CD4-positive, alpha-beta memory T cell (primary cell): ENCODE results near the gene CCDC106. TPM values are rescaled to one million over a fixed set of nuclear protein-coding genes. Genes with fewer than 3 reads are reported as not detected.

Experiments used
- CTCF ChIA-PET: fragments of 350-600 bp; sonication (Branson Sonifier 250); formaldehyde crosslinking; loops from one replicate; lab custom pipeline; 2021; ENCODE audit warnings: inconsistent platforms; ENCODE audit not compliant: partially characterized antibody; lab: Charles Lee
- POLR2A ChIA-PET: fragments of 350-600 bp; sonication (Branson Sonifier 250); formaldehyde crosslinking; loops from one replicate; lab custom pipeline; 2021; ENCODE audit not compliant: partially characterized antibody; lab: Charles Lee
- DNase-seq, 5 donors: peaks; one replicate each; pipeline versions ENCODE4 v3.0.0 to v3.0.0-alpha.2; 2020 to 2022; ENCODE audit warnings: mixed read lengths in 1 of 5
- H3K27ac ChIP-seq: one replicate; pipeline ENCODE4 v1.7.0; 2013; ENCODE audit warnings: low read depth, low read length
- H3K27me3 ChIP-seq: 2 replicates; pipeline ENCODE4 v1.7.0; 2013; ENCODE audit warnings: mild to moderate bottlenecking, low read length, moderate library complexity; ENCODE audit not compliant: insufficient read depth
- H3K36me3 ChIP-seq: 2 replicates; pipeline ENCODE4 v1.7.0; 2013; ENCODE audit warnings: mild to moderate bottlenecking, low read length, moderate library complexity; ENCODE audit not compliant: insufficient read depth
- H3K4me1 ChIP-seq: 2 replicates; pipeline ENCODE4 v1.7.0; 2013; ENCODE audit warnings: mild to moderate bottlenecking, low read length, moderate library complexity; ENCODE audit not compliant: insufficient read depth
- H3K4me3 ChIP-seq, 2 donors: one replicate each; pipeline ENCODE4 v1.7.0; 2013; ENCODE audit warnings: low read length in 2 of 2, mild to moderate bottlenecking in 1 of 2
- H3K9me3 ChIP-seq, 2 donors: one replicate each; pipeline ENCODE4 v1.7.0; 2013; ENCODE audit warnings: low read length in 2 of 2, control low read depth in 1 of 2; ENCODE audit not compliant: control insufficient read depth in 1 of 2
- H3K27ac Mint-ChIP-seq, 7 donors: one replicate each; pipeline ENCODE4 v1.8.0; 2020 to 2021; ENCODE audit warnings: mixed read lengths in 7 of 7, mild to moderate bottlenecking in 6 of 7, inconsistent platforms in 3 of 7, moderate library complexity in 3 of 7
- H3K27me3 Mint-ChIP-seq, 2 donors: one replicate each; pipeline ENCODE4 v1.8.0; 2020 to 2021; ENCODE audit warnings: mixed read lengths in 2 of 2
- H3K36me3 Mint-ChIP-seq, 2 donors: one replicate each; pipeline ENCODE4 v1.8.0; 2020 to 2021; ENCODE audit warnings: mixed read lengths in 2 of 2, inconsistent platforms in 1 of 2, mild to moderate bottlenecking in 1 of 2
- H3K4me1 Mint-ChIP-seq, 4 donors: one replicate each; pipeline ENCODE4 v1.8.0; 2020 to 2021; ENCODE audit warnings: mixed read lengths in 4 of 4, mild to moderate bottlenecking in 1 of 4
- H3K4me3 Mint-ChIP-seq, 8 donors: one replicate each; pipeline ENCODE4 v1.8.0; 2020 to 2021; ENCODE audit warnings: mixed read lengths in 8 of 8, mild to moderate bottlenecking in 7 of 8, moderate library complexity in 6 of 8, inconsistent platforms in 3 of 8
- H3K9me3 Mint-ChIP-seq, 8 donors: one replicate each; pipeline ENCODE4 v1.8.0; 2020 to 2021; ENCODE audit warnings: mixed read lengths in 8 of 8, mild to moderate bottlenecking in 5 of 8, inconsistent platforms in 3 of 8, moderate library complexity in 1 of 8
- intact Hi-C: fragments of 100-400 bp; cut with micrococcal nuclease; formaldehyde crosslinking; loops from one replicate; pipeline ENCODE4 v1.15.1; 2023
- polyA plus RNA-seq, 2 donors: library from polyadenylated mRNA; unstranded; fragments of 300-500 nt; fragmentation: Illumina TruSeq; gene quantifications; one replicate each; pipeline ENCODE4 v1.2.3, GENCODE V29; 2021
- total RNA-seq, 2 experiments: library from RNA; stranded (reverse); gene quantifications; one replicate each; pipeline ENCODE4 v1.2.3, GENCODE V29; 2021

Gene CCDC106
- total and polyA plus RNA-seq, 4 experiments from 2014 or later, result 0.47 to 1.5 (median 0.94) TPM

DNA sequence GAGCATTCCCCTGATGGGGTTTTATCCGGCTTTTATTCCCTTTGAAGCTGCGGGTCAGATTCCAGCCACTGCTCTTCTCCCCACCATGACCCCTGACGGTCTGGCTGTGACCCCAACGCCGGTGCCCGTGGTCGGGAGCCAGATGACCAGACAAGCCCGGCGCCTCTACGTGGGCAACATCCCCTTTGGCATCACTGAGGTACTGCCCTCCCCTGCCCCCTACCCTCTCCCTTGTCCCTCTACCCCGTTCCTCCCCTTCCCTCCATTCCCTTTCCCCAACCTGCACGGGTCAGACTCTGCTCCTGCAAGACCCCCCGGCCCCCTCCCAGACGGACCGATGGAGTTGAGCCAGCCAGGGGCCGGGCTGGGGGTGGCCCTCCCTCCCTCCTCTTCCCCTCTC lies 13.0 kb downstream of the CCDC106 start:
- peaks cover 0 to 7% (median 0%) of the 10 kb centered on the region in 8 donors for H3K9me3 Mint-ChIP-seq
- POLR2A ChIA-PET, result no interaction called here
- peak overlapping the region in 2 of 7 donors; percentile 46 to 84 for H3K27ac Mint-ChIP-seq
- H3K27me3 Mint-ChIP-seq, result no peaks in the 10 kb centered on the region
- peaks cover 38% of the 10 kb centered on the region for H3K4me1 ChIP-seq
- no peak for DNase-seq
- H3K9me3 ChIP-seq, result no peaks in the 10 kb centered on the region
- CTCF ChIA-PET, result no interaction called here
- H3K27me3 ChIP-seq, result no peaks in the 10 kb centered on the region
- H3K4me3 ChIP-seq, result no peak overlapping the region
- no peak overlapping the region for H3K4me3 Mint-ChIP-seq
- H3K36me3 ChIP-seq, result peaks cover 63% of the 10 kb centered on the region
- intact Hi-C loops, result no loop called here
- H3K27ac ChIP-seq, result no peak overlapping the region
- H3K4me1 Mint-ChIP-seq, result peaks cover 29 to 60% (median 45%) of the 10 kb centered on the region in 4 donors
- peaks cover 35 to 62% of the 10 kb centered on the region in 2 donors for H3K36me3 Mint-ChIP-seq

DNA sequence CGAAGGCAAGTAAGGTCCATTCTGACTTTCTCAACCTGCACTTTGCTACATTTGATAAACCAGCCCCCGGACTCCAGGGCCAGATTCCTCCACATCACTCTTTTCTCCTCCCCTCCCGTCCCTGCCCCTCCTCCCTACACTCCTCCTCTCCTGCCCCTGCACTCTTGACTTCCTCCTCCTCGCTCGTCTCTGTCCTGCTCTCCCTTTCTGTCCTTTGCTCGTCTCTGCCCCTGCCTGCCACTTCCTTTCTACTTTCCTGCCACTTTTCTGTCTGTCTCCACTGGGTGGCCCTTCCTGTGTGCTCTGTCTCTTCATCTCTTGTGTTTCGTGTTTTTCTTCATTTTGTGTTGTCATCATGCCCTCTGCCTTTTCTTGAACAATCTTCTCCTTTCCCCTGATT lies 13.8 kb downstream of the CCDC106 start:
- no peaks in the 10 kb centered on the region for H3K27me3 Mint-ChIP-seq
- peak overlapping the region in 4 of 7 donors; percentile 6 to 82 (median 78) for H3K27ac Mint-ChIP-seq
- peaks cover 25 to 60% (median 38%) of the 10 kb centered on the region in 4 donors for H3K4me1 Mint-ChIP-seq
- H3K36me3 Mint-ChIP-seq, result peaks cover 35 to 67% of the 10 kb centered on the region in 2 donors
- Histone ChIP-seq H3K27me3 (no peaks in the 10 kb centered on the region), H3K4me1 (peaks cover 36% of the 10 kb centered on the region), H3K4me3 (no peak overlapping the region), H3K9me3 (no peaks in the 10 kb centered on the region), H3K36me3 (peaks cover 71% of the 10 kb centered on the region), H3K27ac (no peak overlapping the region)
- peaks cover 0 to 7% (median 0%) of the 10 kb centered on the region in 8 donors for H3K9me3 Mint-ChIP-seq
- intact Hi-C loops, result no loop called here
- H3K4me3 Mint-ChIP-seq, result peak overlapping the region in 1 of 8 donors; percentile 66
- CTCF ChIA-PET, result no interaction called here
- no peak for DNase-seq
- POLR2A ChIA-PET, result no interaction called here

DNA sequence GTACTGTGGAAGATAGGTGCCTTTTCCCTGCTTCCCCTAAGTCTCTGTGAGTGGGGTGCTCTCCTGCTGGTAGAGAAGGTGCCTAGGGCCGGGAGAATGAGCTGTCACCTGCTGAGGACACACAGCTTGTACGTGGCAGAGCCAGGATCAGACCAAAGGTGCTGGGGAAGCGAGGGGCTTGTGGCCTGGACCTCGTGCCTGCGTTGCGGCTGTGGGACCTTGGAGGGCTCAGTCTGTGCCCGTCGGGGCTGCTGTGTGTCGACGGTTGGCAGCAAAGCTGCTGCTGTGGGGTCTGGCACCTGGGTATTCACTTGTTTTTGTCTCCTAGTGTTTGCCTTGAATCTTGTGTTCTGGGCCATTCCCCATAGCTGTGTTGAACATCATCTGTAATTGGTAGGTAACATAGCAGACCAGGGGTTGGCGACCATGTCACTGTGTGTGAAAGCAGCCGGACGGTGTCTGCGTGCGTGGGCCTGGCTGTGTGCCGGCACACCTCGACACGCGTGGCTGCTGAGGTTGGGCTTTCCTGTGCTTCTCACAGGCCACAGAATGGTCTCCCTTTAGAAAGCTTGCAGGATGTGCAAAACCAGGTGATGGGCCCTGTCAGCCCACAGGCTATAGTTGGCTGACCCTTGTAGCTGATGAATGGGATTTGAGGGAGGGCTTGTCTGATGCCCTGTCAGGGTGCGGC lies 16.0 kb downstream of the CCDC106 start:
- no peak overlapping the region for H3K27ac ChIP-seq
- Mint-ChIP-seq H3K27ac (peak overlapping the region in 1 of 7 donors; percentile 76), H3K4me3 (peak overlapping the region in 1 of 8 donors; percentile 45), H3K4me1 (peaks cover 12 to 54% (median 23%) of the 10 kb centered on the region in 4 donors), H3K27me3 (no peaks in the 10 kb centered on the region), H3K36me3 (peaks cover 34 to 71% of the 10 kb centered on the region in 2 donors), H3K9me3 (peaks cover 0 to 5% (median 0%) of the 10 kb centered on the region in 8 donors)
- H3K4me1 ChIP-seq, result peaks cover 14% of the 10 kb centered on the region
- no peaks in the 10 kb centered on the region for H3K9me3 ChIP-seq
- peaks cover 92% of the 10 kb centered on the region for H3K36me3 ChIP-seq
- no peaks in the 10 kb centered on the region for H3K27me3 ChIP-seq
- DNase-seq, result peak in 1 of 5 donors; percentile 30
- CTCF ChIA-PET, result interaction anchor here (1.0 to 1.1 kb wide), 2 partner anchors 9 to 11 kb away, joined by 3 read pairs; partner anchors contain the start of gene U2AF2
- POLR2A ChIA-PET, result no interaction called here
- no peak overlapping the region for H3K4me3 ChIP-seq
- intact Hi-C loops, result no loop called here

DNA sequence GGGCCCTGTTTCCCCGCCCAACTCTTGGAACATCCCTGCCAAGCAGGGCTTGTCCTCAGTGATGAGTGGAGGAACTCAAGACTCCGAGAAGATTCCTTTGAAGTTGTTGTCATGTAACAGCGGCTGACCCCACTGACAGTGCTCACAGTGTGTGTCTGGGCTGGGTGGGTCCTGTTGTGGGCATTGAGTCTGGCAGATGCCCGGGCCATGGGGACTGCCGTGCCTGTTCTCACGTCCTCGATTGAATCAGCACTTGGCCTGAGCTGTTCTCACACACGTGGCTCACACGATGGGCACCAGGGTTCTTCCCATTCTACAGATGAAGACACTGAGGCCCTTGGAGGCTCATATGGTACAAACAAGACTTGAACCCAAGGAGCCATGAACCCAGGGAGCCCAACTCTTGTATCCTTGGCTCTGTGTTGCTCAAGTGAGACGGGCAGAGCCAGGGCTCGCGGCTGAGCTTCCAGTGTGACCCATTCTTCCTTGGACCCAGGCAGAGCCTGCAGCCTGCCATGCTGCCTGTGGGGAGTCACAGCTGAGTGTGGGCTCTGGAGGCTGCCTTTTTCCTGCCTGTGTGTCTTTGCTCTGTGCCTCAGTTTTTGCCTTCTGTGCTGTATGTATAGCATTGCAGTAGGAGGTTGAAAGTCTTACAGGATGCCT lies 18.5 kb downstream of the CCDC106 start:
- peaks cover 89% of the 10 kb centered on the region for H3K36me3 ChIP-seq
- peaks cover 38 to 78% of the 10 kb centered on the region in 2 donors for H3K36me3 Mint-ChIP-seq
- no peaks in the 10 kb centered on the region for H3K27me3 ChIP-seq
- intact Hi-C loops, result no loop called here
- no peak overlapping the region for H3K4me3 Mint-ChIP-seq
- peaks cover 21% of the 10 kb centered on the region for H3K4me1 ChIP-seq
- no peaks in the 10 kb centered on the region for H3K9me3 ChIP-seq
- no peak overlapping the region for H3K27ac ChIP-seq
- no peak overlapping the region for H3K27ac Mint-ChIP-seq
- no peaks in the 10 kb centered on the region for H3K27me3 Mint-ChIP-seq
- ChIA-PET POLR2A (interaction anchor here (2.0 to 3.3 kb wide), 2 partner anchors 9 to 12 kb away, joined by 7 to 19 read pairs; partner anchors contain the start of gene U2AF2), CTCF (interaction anchor here (0.8 kb wide), 1 partner anchor 13 kb away, joined by 5 read pairs; no protein-coding TSS in a partner anchor)
- DNase-seq, result no peak
- H3K4me3 ChIP-seq, result no peak overlapping the region
- H3K9me3 Mint-ChIP-seq, result peaks cover 0 to 6% (median 0%) of the 10 kb centered on the region in 8 donors
- peaks cover 12 to 65% (median 26%) of the 10 kb centered on the region in 4 donors for H3K4me1 Mint-ChIP-seq

DNA sequence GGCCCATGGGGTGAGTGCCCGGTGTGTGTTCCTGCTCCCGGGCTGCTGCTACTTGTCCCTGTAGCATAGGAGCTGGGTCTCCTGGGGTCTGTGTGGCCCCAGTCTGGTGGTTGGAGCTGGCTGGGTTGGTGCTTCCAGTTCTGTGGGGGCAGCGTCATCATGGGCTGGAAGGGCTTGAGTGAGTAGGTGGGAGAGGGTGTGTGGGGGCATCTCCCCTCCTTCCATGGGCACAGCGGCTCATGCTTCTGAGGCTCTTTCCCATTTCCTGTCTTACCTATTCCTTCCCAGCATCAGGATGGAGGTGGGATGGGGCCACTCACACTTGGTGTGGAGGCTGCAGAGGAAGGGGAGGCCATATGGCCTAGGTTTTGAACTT lies 19.0 kb downstream of the CCDC106 start:
- H3K27ac ChIP-seq, result no peak overlapping the region
- H3K36me3 Mint-ChIP-seq, result peaks cover 34 to 74% of the 10 kb centered on the region in 2 donors

DNA sequence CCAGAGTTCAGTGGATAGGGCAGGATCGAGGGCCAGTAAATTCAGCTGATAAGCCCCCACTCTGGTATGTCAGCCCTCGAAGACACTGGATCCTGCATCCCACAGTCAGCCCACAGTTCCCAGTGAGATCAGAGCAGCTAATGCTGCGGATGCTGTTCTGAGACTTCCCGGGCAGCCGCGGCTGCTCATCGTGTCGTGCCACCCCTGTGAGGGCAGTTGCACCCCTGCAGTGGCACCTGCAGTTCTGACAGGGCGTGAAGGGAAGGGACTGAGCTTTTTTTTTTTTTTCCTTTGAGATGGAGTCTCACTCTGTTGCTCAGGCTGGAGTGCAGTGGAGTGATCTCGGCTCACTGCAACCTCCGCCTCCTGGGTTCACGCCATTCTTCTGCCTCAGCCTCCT lies 19.5 kb downstream of the CCDC106 start:
- CTCF ChIA-PET, result no interaction called here
- peaks cover 22% of the 10 kb centered on the region for H3K4me1 ChIP-seq
- no peaks in the 10 kb centered on the region for H3K27me3 ChIP-seq
- POLR2A ChIA-PET, result interaction anchor here (2.0 to 3.3 kb wide), 2 partner anchors 10 to 13 kb away, joined by 7 to 19 read pairs; partner anchors contain the start of gene U2AF2
- no peak overlapping the region for H3K27ac Mint-ChIP-seq
- H3K27ac ChIP-seq, result no peak overlapping the region
- H3K27me3 Mint-ChIP-seq, result no peaks in the 10 kb centered on the region
- no peaks in the 10 kb centered on the region for H3K9me3 ChIP-seq
- H3K36me3 ChIP-seq, result peaks cover 78% of the 10 kb centered on the region
- DNase-seq, result no peak
- H3K4me3 ChIP-seq, result no peak overlapping the region
- H3K4me1 Mint-ChIP-seq, result peaks cover 10 to 68% (median 24%) of the 10 kb centered on the region in 4 donors
- H3K4me3 Mint-ChIP-seq, result no peak overlapping the region
- peaks cover 36 to 76% of the 10 kb centered on the region in 2 donors for H3K36me3 Mint-ChIP-seq
- intact Hi-C loops, result no loop called here
- H3K9me3 Mint-ChIP-seq, result peaks cover 0 to 6% (median 0%) of the 10 kb centered on the region in 8 donors

More for the DNA sequence above, 19.0 kb downstream of the CCDC106 start:
- intact Hi-C loops, result no loop called here
- Histone ChIP-seq H3K4me3 (no peak overlapping the region), H3K4me1 (peaks cover 22% of the 10 kb centered on the region), H3K36me3 (peaks cover 84% of the 10 kb centered on the region), H3K9me3 (no peaks in the 10 kb centered on the region), H3K27me3 (no peaks in the 10 kb centered on the region)
- Mint-ChIP-seq H3K27ac (peak overlapping the region in 1 of 7 donors; percentile 48), H3K4me3 (no peak overlapping the region), H3K4me1 (peaks cover 10 to 68% (median 23%) of the 10 kb centered on the region in 4 donors), H3K27me3 (no peaks in the 10 kb centered on the region), H3K9me3 (peaks cover 0 to 6% (median 0%) of the 10 kb centered on the region in 8 donors)
- DNase-seq, result no peak
- POLR2A ChIA-PET, result interaction anchor here (2.0 to 3.3 kb wide), 2 partner anchors 10 to 12 kb away, joined by 7 to 19 read pairs; partner anchors contain the start of gene U2AF2
- CTCF ChIA-PET, result no interaction called here

DNA sequence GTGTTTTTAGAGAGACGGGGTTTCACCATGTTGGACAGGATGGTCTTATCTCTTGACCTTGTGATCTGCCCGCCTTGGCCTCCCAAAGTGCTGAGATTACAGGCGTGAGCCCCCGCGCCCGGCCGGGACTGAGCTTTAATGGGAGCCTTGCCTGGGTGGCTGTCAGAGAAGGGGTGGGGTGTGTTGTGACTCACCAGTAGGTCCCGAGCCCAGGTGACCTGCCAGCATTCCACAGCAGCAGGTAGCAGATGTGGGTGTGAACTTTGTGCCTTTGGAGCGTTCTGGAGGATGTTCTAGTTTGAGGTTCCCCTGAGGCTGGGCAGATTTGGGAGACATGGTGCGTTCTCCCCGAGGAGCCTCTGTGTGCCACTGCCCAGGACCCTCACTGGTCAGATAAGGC lies 19.9 kb downstream of the CCDC106 start:
- no peak overlapping the region for H3K27ac Mint-ChIP-seq
- Histone ChIP-seq H3K4me1 (peaks cover 22% of the 10 kb centered on the region), H3K27ac (no peak overlapping the region), H3K36me3 (peaks cover 74% of the 10 kb centered on the region), H3K4me3 (no peak overlapping the region), H3K9me3 (no peaks in the 10 kb centered on the region), H3K27me3 (no peaks in the 10 kb centered on the region)
- DNase-seq, result no peak
- ChIA-PET POLR2A (interaction anchor here (2.0 to 3.3 kb wide), 2 partner anchors 11 to 13 kb away, joined by 7 to 19 read pairs; partner anchors contain the start of gene U2AF2), CTCF (no interaction called here)
- intact Hi-C loops, result no loop called here
- peaks cover 0 to 6% (median 0%) of the 10 kb centered on the region in 8 donors for H3K9me3 Mint-ChIP-seq
- H3K36me3 Mint-ChIP-seq, result peaks cover 31 to 72% of the 10 kb centered on the region in 2 donors
- H3K4me1 Mint-ChIP-seq, result peaks cover 7 to 65% (median 19%) of the 10 kb centered on the region in 4 donors
- no peaks in the 10 kb centered on the region for H3K27me3 Mint-ChIP-seq
- H3K4me3 Mint-ChIP-seq, result no peak overlapping the region
